T-helper 1 cell (primary cell): Measurements from ENCODE around the gene DENND2A.
A peak's percentile ranks its signal among the peaks of the same experiment; 100 is the strongest.
"Not testable (repeated sequence)": the region's sequence is repeated elsewhere in the genome, so short reads cannot be mapped to it uniquely, and the experiment has no call there.

Experiments used
- DNase-seq, 5 donors: peaks; one replicate each; pipeline ENCODE4 v3.0.0-alpha.2; 2012 to 2020

The DENND2A gene

DNA sequence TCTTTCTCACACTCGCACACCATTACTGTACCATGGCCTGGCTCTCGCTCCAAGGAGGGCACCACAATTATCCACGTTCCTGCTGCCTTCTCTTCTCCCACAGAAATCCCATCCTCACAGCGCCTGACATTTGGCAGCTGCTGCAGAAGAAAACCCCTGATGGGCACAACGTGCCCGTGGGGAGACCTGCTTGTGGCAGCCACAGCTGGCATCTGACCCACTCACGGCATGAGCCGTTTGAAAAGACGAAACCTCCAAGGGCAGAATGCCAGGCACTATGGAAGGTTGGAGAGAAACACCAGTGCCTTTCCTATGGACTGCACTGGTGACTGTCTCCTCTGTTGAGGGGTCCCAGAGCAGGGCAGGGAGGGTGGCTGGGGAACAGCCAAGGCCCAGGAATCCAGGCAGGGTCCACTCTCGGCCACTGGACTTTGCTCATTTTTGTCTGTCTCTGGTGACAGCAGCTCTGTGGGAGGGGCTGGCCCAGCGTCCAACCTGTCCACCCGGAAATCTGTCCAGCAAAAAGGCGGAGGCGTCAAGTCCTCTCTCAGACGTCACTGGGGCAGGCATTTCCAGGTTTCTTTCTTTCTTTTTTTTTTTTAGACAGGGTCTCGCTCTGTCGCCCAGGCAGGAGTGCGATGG, 100.4 kb downstream of the DENND2A start:
- no peak for DNase-seq

- no peak for DNase-seq
Observed at GRCh38 chr7:140539461-140539860, 101.2 kb downstream of the DENND2A start.

DNA sequence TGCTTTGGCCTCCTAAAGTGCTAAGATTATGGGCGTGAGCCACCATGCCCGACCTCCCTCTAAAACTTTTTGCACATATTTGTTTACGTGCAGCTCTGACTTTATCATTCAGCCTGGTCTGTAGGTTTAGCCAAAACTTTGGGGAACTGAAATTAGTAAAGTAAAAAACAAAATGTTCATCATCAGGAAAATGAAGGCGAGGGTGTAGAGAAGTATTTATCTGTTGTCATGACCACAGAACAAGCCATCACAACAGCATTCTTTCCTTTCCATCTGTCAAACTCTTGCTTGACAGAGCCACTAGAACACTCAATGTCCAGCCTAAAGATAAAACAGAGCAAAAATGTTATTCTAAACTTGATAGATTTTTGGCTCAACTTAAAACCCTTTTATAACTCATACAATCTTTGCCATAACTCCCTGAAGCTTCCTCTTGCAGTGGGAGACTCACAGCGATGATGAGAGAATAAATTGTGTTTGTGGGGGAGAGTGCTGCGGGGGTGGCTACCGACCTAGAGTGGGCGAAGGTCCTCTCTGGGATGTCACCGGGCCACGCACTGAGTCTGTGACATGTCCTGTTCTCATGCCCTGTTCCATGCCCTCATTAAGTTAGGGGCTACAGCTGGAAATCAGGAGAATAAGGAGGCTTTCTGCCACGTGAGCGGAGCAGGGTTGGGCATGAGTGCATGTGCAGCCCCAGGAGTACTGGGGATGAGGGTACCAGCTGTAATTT, 102.7 kb downstream of the DENND2A start:
- no peak for DNase-seq

- DNase-seq: no peak
Observed at GRCh38 chr7:140534743-140535142, 105.9 kb downstream of the DENND2A start.

DNA sequence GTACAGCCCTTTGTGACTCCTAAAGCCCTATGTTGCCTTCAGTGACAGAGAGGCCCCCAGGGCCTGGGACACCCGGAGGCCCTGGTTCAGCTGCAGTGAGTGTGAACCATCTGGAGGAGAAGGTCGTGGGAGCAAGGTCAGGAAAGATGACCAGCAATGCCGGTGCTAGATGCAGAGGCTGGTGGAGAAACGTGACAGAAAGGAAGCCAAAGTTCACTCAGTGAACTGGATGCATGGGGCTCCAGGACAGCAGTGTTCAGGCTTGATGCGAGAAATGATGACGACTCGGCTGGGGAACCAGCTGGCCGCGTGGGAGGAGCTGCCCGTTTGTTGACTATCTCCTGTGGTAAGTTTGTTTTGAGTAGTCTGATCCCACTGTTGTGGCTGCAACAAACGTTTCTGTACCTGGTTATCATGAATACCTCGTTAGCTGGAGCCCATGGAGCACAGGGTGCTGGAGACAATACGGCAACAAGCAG, 107.2 kb downstream of the DENND2A start:
- DNase-seq: no peak

DNA sequence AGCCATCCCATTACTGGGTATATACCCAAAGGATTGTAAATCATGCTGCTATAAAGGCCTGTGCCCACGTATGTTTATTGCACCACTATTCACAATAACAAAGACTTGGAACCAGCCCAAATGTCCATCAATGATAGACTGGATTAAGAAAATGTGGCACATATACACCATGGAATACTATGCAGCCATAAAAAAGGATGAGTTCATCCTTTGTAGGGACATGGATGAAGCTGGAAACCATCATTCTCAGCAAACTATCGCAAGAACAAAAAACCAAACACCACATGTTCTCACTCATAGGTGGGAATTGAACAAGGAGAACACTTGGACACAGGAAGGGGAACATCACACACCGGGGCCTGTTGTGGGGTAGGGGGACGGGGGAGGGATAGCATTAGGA, 111.2 kb downstream of the DENND2A start:
- DNase-seq: not testable (repeated sequence)

DNA sequence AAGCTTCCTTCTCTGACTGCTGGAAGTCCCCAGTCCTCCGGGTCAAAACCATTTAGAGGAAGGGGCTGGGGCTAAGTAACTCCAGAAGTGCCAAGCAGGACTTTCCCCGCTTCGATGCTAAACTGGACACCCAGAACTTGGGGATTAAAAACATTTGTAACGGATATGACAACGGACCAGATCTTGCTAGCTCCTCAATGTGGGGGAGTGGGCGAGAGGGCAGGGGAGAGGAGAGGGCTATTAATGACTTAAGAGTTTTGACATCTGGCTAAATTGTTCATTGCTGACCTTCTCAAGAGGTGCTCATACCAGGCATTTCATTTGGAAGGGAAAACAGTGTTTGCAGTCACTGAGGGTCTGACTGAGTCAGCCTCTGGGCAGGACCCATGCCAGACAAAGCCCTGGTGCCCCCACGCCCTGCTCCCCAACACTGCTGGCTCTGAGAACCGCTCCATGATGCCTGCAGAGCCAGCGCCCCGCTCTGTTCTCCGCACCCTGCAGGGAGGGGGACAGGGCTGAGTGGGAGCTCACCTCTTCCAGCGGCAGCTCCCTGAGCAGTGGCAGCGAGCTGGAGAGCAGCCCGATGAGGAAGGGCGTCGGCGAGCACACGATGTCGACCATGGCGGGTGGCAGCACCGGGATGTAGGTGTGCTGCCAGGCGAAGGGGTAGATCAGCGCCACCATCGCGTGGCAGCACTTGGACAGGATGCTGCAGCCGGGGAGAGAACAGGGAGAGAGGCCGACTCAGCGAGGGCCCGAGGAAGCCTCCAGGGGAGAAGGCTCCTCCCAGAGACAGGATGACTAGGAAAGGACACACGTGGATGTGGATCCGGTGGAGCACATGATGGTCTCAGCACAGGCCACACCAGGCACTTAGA, 113.6 kb downstream of the DENND2A start:
- DNase-seq: no peak

DNA sequence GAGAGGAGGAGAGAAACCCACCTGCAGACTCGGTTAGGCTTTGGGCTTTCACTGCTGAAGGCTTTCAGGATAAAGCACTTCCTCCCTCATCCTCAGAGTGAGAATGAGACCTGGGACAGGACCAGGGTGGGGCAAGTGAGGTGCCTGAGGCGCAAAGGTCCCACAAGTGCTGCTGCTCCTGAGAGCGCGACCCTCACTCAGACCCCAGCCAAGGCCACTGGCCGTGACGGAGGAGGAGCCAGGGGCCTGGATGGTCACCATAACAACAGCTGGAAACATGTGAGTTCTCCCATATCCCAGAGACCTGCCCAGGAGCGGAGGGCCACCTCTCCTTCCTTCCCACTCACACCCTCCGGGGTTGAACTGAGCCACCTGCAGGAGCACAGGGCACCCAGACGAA, 114.4 kb downstream of the DENND2A start:
- DNase-seq: no peak

- DNase-seq: peak in 2 of 5 donors; percentile 17 to 18
Observed at GRCh38 chr7:140525743-140526142, 114.9 kb downstream of the DENND2A start.

DNA sequence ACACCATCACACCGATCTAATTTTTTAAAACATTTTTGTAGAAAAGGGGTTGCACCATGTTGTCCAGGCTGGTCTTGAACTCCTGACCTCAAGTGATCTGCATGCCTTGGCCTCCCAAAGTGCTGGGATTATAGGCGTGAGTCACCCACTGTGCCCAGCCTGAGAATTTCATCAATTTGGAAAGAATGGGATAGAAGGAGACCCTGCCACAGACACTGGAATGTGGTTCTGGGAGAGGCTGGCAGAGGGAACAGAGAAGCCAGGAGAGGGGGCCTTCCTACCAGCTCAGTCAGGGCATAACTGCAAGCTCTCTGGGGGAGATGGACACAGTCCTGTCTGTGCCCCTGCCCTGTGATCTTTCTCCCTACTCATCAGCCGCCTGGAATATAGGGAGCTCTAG, 119.2 kb downstream of the DENND2A start:
- no peak for DNase-seq

DNA sequence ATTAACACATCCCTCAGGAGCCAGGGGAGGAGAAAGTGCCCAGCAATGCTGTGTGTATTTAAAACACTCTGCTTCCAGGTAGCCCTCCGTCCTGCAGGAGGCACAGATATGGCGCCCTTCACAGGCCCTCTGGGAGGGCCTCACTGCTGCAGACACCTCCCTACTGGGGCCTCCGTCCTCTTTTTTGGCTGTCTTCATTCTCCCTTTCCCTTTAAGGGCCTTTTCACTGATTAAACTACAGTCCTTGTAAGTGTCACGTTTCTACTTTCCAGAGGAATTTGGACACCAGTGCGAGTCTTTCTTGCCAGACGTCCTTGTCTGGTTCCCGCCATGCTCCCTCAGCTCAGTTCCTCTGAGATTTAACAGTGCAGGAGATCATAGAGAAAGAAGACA, 121.6 kb downstream of the DENND2A start:
- DNase-seq: no peak

- DNase-seq: no peak
Observed at GRCh38 chr7:140518370-140519006, 122.1 kb downstream of the DENND2A start.

DNA sequence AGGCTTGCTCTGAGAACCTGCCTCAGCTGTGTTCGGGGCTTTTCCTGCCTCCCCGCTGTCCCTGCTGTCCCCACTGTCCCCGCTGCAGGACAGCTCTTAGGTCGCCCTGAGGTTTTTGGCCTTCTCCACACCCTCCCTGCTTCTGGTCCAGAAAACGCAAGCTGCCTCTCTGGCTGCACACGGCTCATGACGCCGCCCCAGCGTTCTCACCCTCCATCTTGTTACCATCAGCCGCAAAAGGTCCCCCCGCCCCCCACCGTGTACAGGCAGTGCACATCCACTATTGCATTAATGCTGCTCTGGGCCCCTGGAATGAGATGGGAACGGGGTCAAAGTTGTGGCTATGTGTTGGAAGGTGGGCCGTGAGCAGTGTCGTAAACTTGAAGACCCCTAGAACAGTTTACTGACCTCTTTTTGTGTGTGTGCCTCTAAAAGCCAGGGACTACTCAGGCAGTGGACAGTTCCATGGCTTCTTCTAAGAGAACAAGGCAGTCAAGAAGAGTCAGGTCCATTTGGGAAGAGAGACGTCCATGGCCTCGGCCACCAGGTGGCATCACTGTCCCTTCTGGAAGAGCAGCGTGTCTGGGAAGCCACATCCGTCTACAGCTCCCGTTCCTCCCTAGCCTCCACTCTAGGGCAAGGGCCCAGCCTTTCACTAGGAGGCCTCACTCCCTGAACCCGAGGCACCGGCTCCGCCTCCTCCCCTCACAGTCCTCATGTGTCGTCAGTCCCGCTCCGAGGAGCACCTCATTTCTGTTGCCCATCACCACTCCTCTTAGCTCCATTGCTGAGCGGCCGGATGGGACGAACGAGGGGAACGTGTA, 122.9 kb downstream of the DENND2A start:
- peak; percentile 25 to 60 (median 44) for DNase-seq

DNA sequence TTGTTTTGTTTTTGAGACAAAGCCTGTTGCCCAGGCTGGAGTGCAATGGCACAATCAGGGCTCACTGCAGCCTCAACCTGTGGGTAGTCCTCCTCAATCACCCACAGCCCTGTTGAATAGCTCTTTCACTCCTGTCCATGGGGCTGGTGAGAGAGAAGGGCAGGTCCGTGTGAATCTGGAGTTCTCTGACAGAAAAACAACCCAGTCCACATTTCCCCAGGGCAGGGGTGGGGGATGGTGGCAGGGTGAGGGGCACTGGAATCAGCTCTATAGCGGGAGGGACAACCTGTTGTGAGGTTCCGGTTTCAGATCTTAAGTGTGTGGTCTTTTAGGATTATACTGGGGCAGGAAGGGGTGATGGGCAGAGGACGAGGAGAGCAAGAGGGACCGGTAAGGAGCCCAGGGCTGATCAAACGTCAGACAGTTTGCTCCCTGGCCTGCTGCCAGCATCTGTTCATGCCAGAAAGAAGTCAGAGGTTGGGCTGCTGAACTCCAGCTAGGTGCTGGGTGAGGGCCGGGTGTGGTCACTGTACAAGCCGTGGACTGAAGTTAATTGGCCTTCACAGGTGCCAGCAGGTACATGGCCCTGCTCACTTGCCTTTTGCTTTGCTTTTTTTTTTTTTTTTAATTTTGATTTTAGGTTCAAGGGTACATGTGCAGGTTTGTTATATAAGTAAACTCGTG, 128.2 kb downstream of the DENND2A start:
- DNase-seq: no peak

DNA sequence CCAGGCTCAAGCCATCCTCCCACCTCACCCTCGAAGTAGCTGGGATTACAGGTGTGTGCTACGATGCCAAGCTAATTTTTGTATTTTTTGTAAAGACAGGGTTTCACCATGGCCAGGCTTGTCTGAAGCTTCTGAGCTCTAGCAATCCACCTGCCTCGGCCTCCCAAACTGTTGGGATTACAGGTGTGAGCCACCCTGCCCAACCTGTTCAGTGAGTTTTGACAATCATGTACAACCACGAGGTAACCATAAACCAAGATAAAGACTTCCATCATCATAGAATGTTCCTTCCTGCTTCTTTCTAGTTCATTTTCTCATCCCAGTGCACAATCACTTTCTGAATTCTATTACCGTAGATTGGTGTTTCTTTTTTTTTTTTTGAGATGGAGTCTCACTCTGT, 130.8 kb downstream of the DENND2A start:
- DNase-seq: no peak

GRCh38 chr7:140507556-140507955, 133.1 kb downstream of the DENND2A start:
- DNase-seq: not testable (repeated sequence)

GRCh38 chr7:140506788-140507464, 133.7 kb downstream of the DENND2A start:
- no peak for DNase-seq

DNA sequence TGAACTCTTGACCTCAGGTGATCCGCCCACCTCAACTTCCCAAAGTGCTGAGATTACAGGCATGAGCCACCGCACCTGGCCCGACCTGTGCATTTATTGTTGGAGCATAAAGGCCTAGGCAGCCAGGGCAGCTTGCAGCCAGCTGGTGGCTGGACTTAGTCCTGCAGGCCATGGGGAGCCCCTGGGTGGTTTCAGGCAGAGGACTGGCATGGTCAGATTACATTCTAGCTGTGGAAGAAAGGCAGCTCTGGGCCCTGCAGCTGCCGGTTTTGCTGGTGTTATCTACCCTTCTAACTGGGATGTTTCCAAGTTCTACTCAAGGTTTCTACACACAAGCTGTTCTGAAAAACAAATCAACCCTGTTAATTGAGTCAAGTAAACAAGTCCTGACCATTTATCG, 138.6 kb downstream of the DENND2A start:
- DNase-seq: no peak

GRCh38 chr7:140497807-140498206, 142.8 kb downstream of the DENND2A start:
- DNase-seq: not testable (repeated sequence)

- no peak for DNase-seq
Observed at GRCh38 chr7:140497241-140497769, 143.3 kb downstream of the DENND2A start.
